Endothelial cell (in vitro differentiated cells): ENCODE data around the gene MCRIP1. TPM values are rescaled to one million over a fixed set of nuclear protein-coding genes. Genes with fewer than 3 reads are reported as not detected.

Experiments used
- DNase-seq: peaks from one replicate; pipeline ENCODE4 v3.0.0; 2021; ENCODE audit warnings: low spot score
- H3K27ac Mint-ChIP-seq: one replicate; pipeline ENCODE4 v1.8.0; 2021; ENCODE audit warnings: mixed read lengths, inconsistent platforms; ENCODE audit not compliant: unreplicated experiment
- H3K27me3 Mint-ChIP-seq: one replicate; pipeline ENCODE4 v1.8.0; 2021; ENCODE audit warnings: mild to moderate bottlenecking, moderate library complexity, mixed read lengths, inconsistent platforms; ENCODE audit not compliant: unreplicated experiment
- H3K36me3 Mint-ChIP-seq: one replicate; pipeline ENCODE4 v1.8.0; 2021; ENCODE audit warnings: mild to moderate bottlenecking, low read depth, mixed read lengths, inconsistent platforms; ENCODE audit not compliant: unreplicated experiment
- H3K4me1 Mint-ChIP-seq: one replicate; pipeline ENCODE4 v1.8.0; 2021; ENCODE audit warnings: mild to moderate bottlenecking, mixed read lengths, inconsistent platforms; ENCODE audit not compliant: unreplicated experiment
- H3K4me3 Mint-ChIP-seq: one replicate; pipeline ENCODE4 v1.8.0; 2021; ENCODE audit warnings: mild to moderate bottlenecking, mixed read lengths, inconsistent platforms; ENCODE audit not compliant: unreplicated experiment
- H3K9me3 Mint-ChIP-seq: one replicate; pipeline ENCODE4 v1.8.0; 2021; ENCODE audit warnings: mixed read lengths, inconsistent platforms; ENCODE audit not compliant: unreplicated experiment
- CTCF ChIP-seq: fragments of 200-600 bp; sonication (generic); IDR thresholded peaks from one replicate; pipeline ENCODE4 v1.5.0; 2021; ENCODE audit warnings: antibody characterized with exemption; ENCODE audit not compliant: unreplicated experiment
- total RNA-seq: library from RNA; stranded (reverse); fragmentation: NEBNext Ultra II Directional; extraction: Animal tissue kit (Norgen Biotek cat#: 25700); gene quantifications from one replicate; pipeline ENCODE4 v1.2.1, GENCODE V29; 2021; ENCODE audit not compliant: unreplicated experiment

MCRIP1 gene
- total RNA-seq, 1 donor from 2014 or later = 190 TPM

GRCh38 chr17:81832608-81833159, 407 bp downstream of the MCRIP1 start:
- H3K36me3 Mint-ChIP-seq = peaks cover 9% of the 10 kb centered on the region
- H3K4me1 Mint-ChIP-seq = peaks cover 14% of the 10 kb centered on the region
- no peak for TF ChIP-seq CTCF
- peak overlapping the region; percentile 52 for H3K27ac Mint-ChIP-seq
- peak overlapping the region; percentile 92 for H3K4me3 Mint-ChIP-seq
- H3K9me3 Mint-ChIP-seq = no peaks in the 10 kb centered on the region
- peaks cover 19% of the 10 kb centered on the region for H3K27me3 Mint-ChIP-seq
- DNase-seq = no peak

GRCh38 chr17:81831957-81832607, 1.0 kb downstream of the MCRIP1 start:
- H3K4me3 Mint-ChIP-seq = peak overlapping the region; percentile 92
- peaks cover 17% of the 10 kb centered on the region for H3K27me3 Mint-ChIP-seq
- peak overlapping the region; percentile 52 for H3K27ac Mint-ChIP-seq
- no peak for DNase-seq
- peaks cover 9% of the 10 kb centered on the region for H3K36me3 Mint-ChIP-seq
- TF ChIP-seq CTCF = no peak
- H3K4me1 Mint-ChIP-seq = peaks cover 14% of the 10 kb centered on the region
- H3K9me3 Mint-ChIP-seq = no peaks in the 10 kb centered on the region

GRCh38 chr17:81831563-81831956, 1.5 kb downstream of the MCRIP1 start:
- H3K27me3 Mint-ChIP-seq = peaks cover 17% of the 10 kb centered on the region
- H3K27ac Mint-ChIP-seq = no peak overlapping the region
- H3K36me3 Mint-ChIP-seq = peaks cover 9% of the 10 kb centered on the region
- H3K4me3 Mint-ChIP-seq = peak overlapping the region; percentile 92
- peaks cover 14% of the 10 kb centered on the region for H3K4me1 Mint-ChIP-seq
- no peak for TF ChIP-seq CTCF
- H3K9me3 Mint-ChIP-seq = no peaks in the 10 kb centered on the region
- DNase-seq = no peak

- H3K9me3 Mint-ChIP-seq = no peaks in the 10 kb centered on the region
- no peak for DNase-seq
- H3K36me3 Mint-ChIP-seq = peaks cover 10% of the 10 kb centered on the region
- H3K4me1 Mint-ChIP-seq = peaks cover 18% of the 10 kb centered on the region
- peaks cover 10% of the 10 kb centered on the region for H3K27me3 Mint-ChIP-seq
- H3K27ac Mint-ChIP-seq = peak overlapping the region; percentile 42
- no peak overlapping the region for H3K4me3 Mint-ChIP-seq
- no peak for TF ChIP-seq CTCF
Measured at GRCh38 chr17:81829858-81830257, 3.2 kb downstream of the MCRIP1 start.

GRCh38 chr17:81828656-81829055, 4.4 kb downstream of the MCRIP1 start:
- Mint-ChIP-seq H3K27me3 (peaks cover 6% of the 10 kb centered on the region), H3K4me1 (peaks cover 18% of the 10 kb centered on the region), H3K9me3 (no peaks in the 10 kb centered on the region), H3K27ac (peak overlapping the region; percentile 86), H3K36me3 (peaks cover 12% of the 10 kb centered on the region), H3K4me3 (peak overlapping the region; percentile 57)
- no peak for DNase-seq
- no peak for TF ChIP-seq CTCF
